ENCODE results near the gene NFATC2. TPM values are rescaled to one million over a fixed set of nuclear protein-coding genes. Genes with fewer than 3 reads are reported as not detected.

NFATC2 gene
- total RNA-seq, 4 donors from 2014 or later = 8.8 to 15.6 (median 13.0) TPM

DNA sequence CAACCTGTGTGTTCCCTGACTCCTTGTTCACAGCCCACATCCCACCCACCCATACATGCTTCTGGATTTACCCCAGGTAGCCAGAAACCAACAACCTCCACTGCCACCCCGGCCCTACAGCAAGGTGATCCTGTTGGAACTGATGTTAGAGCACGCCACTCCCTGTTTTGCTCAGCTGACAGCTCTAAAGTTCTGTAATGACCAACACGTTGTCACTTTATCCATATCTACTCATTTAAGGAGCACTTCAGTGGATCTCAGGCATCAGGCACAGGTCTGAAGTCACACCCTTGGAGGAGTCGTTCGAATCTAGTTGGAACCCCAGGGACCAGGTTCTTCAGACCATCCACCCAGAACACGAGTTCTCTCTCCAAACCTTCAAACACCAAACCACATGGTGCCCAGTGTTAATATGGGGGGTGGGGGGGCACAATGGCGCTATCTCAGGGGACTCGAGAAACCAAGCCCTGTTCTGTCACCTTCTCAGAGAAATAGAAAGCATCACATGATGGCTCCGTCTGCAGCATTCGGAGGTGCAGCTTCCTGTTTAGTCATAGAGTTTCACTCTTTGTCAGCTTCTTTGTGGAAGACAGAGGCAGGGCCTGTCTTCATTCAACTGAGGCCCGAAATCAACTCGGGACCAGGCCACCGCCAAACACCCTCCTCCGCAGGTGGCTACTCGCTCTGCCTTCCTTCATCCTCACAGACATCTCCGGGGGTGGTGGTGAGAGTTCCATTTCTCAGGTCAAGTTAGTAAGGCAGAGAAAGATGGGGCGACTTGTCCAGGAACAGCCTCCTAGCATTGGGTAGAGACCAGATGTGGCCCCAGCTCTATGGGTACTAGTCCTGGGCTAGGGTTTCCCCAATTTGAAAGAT lies 142.2 kb downstream of the NFATC2 start:
- H3K4me3 ChIP-seq = no peak overlapping the region
- WGBS = 90% methylated on average over 15 of the region's 17 CpGs
- TF ChIP-seq POLR2A (IDR thresholded peaks at IDR 0.05; ENCODE audit: low read depth) (no peak), EP300 (IDR thresholded peaks at IDR 0.05) (no peak), POLR2AphosphoS5 (IDR thresholded peaks at IDR 0.05) (no peak), CTCF (IDR thresholded peaks at IDR 0.05) (no peak)
- no peak for DNase-seq (ENCODE audit: extremely low spot score)
- peaks cover 0 to 16% (median 4%) of the 10 kb centered on the region in 4 donors for H3K36me3 ChIP-seq
- peaks cover 0 to 15% (median 2%) of the 10 kb centered on the region in 4 donors for H3K4me1 ChIP-seq
- H3K27me3 ChIP-seq = no peaks in the 10 kb centered on the region
- intact Hi-C loops (cut with DNase I) = no loop called here
- no peak overlapping the region for H3K27ac ChIP-seq (replicated peaks in 1 of 4)
- H3K9me3 ChIP-seq = no peaks in the 10 kb centered on the region

DNA sequence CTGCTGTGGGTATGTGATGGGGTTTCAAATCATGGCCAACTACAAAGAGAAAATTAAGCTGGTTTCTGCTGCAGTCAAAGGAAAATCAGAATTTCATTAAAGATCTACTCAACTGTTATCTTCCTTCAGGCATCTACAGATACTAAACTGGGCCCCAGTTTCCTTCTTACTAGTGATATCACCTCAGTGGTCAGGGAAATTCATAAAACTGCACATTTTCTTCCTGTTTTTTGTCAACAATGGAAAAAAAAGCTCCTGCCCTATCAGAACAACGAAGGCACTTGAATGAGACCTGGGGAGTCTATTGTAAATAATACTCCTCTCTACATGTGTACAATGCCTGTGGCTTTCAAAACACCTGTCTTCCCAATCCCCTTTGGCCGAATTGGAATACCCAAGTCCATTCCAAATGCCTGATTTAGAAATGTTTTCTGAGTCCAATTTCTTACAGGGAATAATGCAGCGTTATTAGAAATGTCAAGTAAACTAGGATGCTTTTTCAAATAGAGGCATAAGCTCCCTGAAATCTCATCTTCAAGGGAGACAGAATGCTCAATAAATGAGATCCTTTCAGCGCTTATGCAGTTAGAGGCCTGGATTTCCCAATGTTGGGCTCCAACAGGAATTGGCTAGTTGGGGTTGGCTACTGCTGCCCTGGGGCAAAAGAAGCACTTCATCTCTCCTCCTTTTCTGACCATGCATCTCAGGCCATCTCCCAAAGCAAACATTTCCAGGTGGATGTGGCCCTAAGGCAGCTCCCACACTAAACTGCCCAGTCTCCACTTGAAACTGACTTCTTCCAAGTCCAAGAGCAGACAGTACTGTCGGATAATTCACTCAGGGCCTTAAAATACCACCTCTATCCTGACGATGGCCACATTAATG lies 143.3 kb downstream of the NFATC2 start:
- Histone ChIP-seq H3K4me1 (peaks cover 0 to 22% (median 6%) of the 10 kb centered on the region in 4 donors), H3K27ac (replicated peaks in 1 of 4) (no peak overlapping the region), H3K4me3 (no peak overlapping the region), H3K27me3 (no peaks in the 10 kb centered on the region), H3K36me3 (peaks cover 0 to 8% (median 0%) of the 10 kb centered on the region in 4 donors), H3K9me3 (no peaks in the 10 kb centered on the region)
- intact Hi-C loops (cut with DNase I) = no loop called here
- TF ChIP-seq POLR2AphosphoS5 (IDR thresholded peaks at IDR 0.05) (no peak), CTCF (IDR thresholded peaks at IDR 0.05) (no peak), POLR2A (IDR thresholded peaks at IDR 0.05; ENCODE audit: low read depth) (no peak), EP300 (IDR thresholded peaks at IDR 0.05) (no peak)
- no peak for DNase-seq (ENCODE audit: extremely low spot score)
- WGBS = 91% methylated on average over 6 of the region's 6 CpGs

DNA sequence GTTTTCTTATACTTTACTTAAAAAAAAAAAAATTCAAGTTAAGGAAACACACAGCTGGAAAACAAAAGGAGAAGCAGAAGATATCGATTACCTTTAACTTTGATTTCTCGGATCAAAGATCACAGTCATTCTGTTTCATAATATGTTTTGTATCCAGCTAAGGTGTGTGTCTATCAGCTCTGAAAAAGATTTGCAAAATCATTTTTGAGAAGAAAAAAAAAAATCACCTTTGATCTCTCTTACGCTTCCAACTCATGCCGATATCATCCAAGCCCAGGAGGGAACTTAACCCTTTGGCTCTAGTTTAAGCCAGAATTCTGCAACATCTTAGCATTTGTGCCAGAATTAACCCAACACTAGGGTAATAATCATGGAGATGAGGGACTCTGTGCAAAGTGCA lies 144.0 kb downstream of the NFATC2 start:
- H3K4me3 ChIP-seq = no peak overlapping the region
- H3K4me1 ChIP-seq = peaks cover 0 to 29% (median 11%) of the 10 kb centered on the region in 4 donors
- 90% methylated on average over 4 of the region's 4 CpGs for WGBS
- H3K27ac ChIP-seq (replicated peaks in 1 of 4) = no peak overlapping the region
- intact Hi-C loops (cut with DNase I) = no loop called here
- TF ChIP-seq POLR2A (IDR thresholded peaks at IDR 0.05; ENCODE audit: low read depth) (no peak), CTCF (IDR thresholded peaks at IDR 0.05) (no peak), POLR2AphosphoS5 (IDR thresholded peaks at IDR 0.05) (no peak), EP300 (IDR thresholded peaks at IDR 0.05) (no peak)
- DNase-seq (ENCODE audit: extremely low spot score) = no peak
- H3K36me3 ChIP-seq = peaks cover 0 to 8% (median 0%) of the 10 kb centered on the region in 4 donors
- H3K9me3 ChIP-seq = no peaks in the 10 kb centered on the region
- H3K27me3 ChIP-seq = no peaks in the 10 kb centered on the region

DNA sequence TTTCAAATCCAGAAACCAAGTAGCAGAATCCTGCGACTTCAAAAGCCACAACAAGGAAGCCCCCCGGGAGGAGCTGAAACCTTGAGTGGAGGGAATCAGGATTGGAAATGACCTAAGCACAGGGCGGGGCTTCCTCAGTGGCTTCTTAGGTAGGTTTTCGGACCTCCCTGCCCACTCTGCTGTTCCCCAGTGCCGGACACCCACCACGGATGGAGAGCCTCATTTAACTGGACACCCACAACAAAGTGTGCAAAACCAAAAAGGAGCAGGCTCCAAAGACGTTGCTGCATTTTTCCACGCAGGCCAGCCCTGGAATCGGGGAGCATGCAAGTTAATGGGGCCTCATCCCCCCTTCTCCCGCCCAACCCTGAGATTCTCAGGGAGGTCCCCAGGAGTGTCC lies 144.4 kb downstream of the NFATC2 start:
- H3K36me3 ChIP-seq = peaks cover 0 to 8% (median 0%) of the 10 kb centered on the region in 4 donors
- no peak for TF ChIP-seq EP300 (IDR thresholded peaks at IDR 0.05)
- no peak for TF ChIP-seq POLR2A (IDR thresholded peaks at IDR 0.05; ENCODE audit: low read depth)
- no peak for TF ChIP-seq CTCF (IDR thresholded peaks at IDR 0.05)
- no peak for TF ChIP-seq POLR2AphosphoS5 (IDR thresholded peaks at IDR 0.05)
- peaks cover 0 to 33% (median 15%) of the 10 kb centered on the region in 4 donors for H3K4me1 ChIP-seq
- WGBS = 92% methylated on average over 8 of the region's 10 CpGs
- no peak for DNase-seq (ENCODE audit: extremely low spot score)
- intact Hi-C loops (cut with DNase I) = no loop called here
- no peaks in the 10 kb centered on the region for H3K27me3 ChIP-seq
- H3K27ac ChIP-seq (replicated peaks in 1 of 4) = no peak overlapping the region
- no peak overlapping the region for H3K4me3 ChIP-seq
- no peaks in the 10 kb centered on the region for H3K9me3 ChIP-seq

Measured in esophagus muscularis mucosa (tissue), 4 donors.